GM23338 (cell line): ENCODE data around the gene TEKTIP1.

ENCODE experiments used
- EZH2phosphoT487 ChIP-seq: fragments of 200-600 bp; sonication (generic); IDR thresholded peaks from one replicate; pipeline ENCODE4 v1.8.1; 2018; ENCODE audit warnings: antibody characterized with exemption; ENCODE audit not compliant: unreplicated experiment
- TF ChIP-seq, protein P1 (sequence below), 2 experiments: fragments of 200-600 bp in 1 of 2; sonication (generic) in 1 of 2; conservative IDR thresholded peaks; 2 replicates each; pipeline versions ENCODE4 v1.5.1 to v1.6.1; 2016 to 2017; ENCODE audit warnings: antibody characterized with exemption in 2 of 2, low read depth in 2 of 2, mild to moderate bottlenecking in 2 of 2, moderate library complexity in 1 of 2

DNA sequence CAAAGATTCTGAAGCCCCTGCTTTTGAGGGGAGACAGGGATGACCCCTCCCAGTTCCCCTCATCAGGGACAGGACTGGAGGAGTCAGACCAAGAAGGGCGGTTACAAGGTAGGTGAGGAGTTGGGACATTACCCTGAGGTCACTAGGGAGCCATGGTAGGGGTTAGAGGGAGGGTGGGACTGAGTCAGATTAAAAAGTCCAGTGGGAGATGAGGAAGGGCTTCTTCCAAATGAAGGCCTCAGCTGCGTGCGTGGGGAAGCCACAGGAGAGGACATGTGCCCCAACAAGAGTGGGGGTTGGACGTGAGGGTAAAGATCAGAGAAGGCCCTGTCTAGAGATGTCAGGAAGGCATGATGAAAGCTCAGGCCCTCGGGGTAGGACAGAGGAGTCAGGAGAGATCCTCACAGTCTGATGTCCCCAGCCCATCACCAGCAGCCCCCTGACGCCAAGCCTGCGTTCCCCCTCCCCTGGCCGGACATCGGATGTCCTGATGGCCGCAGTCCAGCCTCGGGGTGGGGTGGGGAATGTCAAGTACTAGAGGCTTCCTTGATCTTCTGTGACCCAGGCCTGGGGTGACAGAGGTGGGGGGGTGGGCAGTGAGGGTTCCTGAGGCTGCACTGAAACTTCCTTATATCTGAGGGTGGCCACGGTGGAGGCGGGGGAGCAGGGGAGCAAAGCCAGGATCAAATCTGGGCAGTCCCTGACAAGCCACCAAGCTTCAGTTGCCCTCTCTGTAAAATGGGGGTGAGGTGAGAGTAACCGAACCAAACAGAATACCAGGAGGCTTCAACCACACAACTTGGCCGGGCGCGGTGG lies 24.9 kb downstream of the TEKTIP1 start:
- TF ChIP-seq, protein P1, sequence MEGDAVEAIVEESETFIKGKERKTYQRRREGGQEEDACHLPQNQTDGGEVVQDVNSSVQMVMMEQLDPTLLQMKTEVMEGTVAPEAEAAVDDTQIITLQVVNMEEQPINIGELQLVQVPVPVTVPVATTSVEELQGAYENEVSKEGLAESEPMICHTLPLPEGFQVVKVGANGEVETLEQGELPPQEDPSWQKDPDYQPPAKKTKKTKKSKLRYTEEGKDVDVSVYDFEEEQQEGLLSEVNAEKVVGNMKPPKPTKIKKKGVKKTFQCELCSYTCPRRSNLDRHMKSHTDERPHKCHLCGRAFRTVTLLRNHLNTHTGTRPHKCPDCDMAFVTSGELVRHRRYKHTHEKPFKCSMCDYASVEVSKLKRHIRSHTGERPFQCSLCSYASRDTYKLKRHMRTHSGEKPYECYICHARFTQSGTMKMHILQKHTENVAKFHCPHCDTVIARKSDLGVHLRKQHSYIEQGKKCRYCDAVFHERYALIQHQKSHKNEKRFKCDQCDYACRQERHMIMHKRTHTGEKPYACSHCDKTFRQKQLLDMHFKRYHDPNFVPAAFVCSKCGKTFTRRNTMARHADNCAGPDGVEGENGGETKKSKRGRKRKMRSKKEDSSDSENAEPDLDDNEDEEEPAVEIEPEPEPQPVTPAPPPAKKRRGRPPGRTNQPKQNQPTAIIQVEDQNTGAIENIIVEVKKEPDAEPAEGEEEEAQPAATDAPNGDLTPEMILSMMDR (conservative IDR thresholded peaks at IDR 0.05; ENCODE audit: low read depth in 2 of 2), result no peak
- no peak for TF ChIP-seq EZH2phosphoT487
